ENCODE measurements around the gene TP53I11. TPM values are rescaled to one million over a fixed set of nuclear protein-coding genes. Genes with fewer than 3 reads are reported as not detected.

Gene TP53I11
- polyA plus RNA-seq, 1 donor (not counting 4 experiments of a cell fraction or from before 2014, with no cell fraction given) = 21.4 TPM

GRCh38 chr11:44910591-44910990 is 40.1 kb downstream of the TP53I11 start:
- Histone ChIP-seq H3K4me3 (ENCODE audit: control insufficient read depth in 2 of 3, extremely low read depth in 1 of 3, insufficient read depth in 2 of 3, low read depth in 1 of 3, low read length in 3 of 3) (no peak overlapping the region), H2AFZ (ENCODE audit: control insufficient read depth, low read length) (no peak overlapping the region), H4K20me1 (ENCODE audit: control insufficient read depth, extremely low read depth, insufficient read depth, low read length) (no peaks in the 10 kb centered on the region), H3K79me2 (ENCODE audit: control insufficient read depth, insufficient read depth, low read length) (no peaks in the 10 kb centered on the region), H3K9ac (ENCODE audit: control insufficient read depth, extremely low read depth, insufficient read depth, low read length) (no peak overlapping the region), H3K4me2 (ENCODE audit: control insufficient read depth, extremely low read depth, insufficient read depth, low read depth, low read length) (no peak overlapping the region), H3K36me3 (ENCODE audit: control insufficient read depth in 2 of 2, extremely low read depth in 1 of 2, insufficient read depth in 2 of 2, low read length in 2 of 2) (no peaks in the 10 kb centered on the region), H3K27me3 (ENCODE audit: control insufficient read depth, extremely low read depth, insufficient read depth, low read length) (peaks cover 6% of the 10 kb centered on the region), H3K9me3 (ENCODE audit: control insufficient read depth, low read depth, low read length) (no peaks in the 10 kb centered on the region), H3K27ac (ENCODE audit: control insufficient read depth, insufficient read depth, low read length) (no peak overlapping the region), H3K4me1 (ENCODE audit: control insufficient read depth, extremely low read depth, insufficient read depth, low read length) (no peaks in the 10 kb centered on the region), H3K9me1 (ENCODE audit: control insufficient read depth, extremely low read depth, insufficient read depth, low read length) (no peaks in the 10 kb centered on the region)
- TF ChIP-seq, protein P1, sequence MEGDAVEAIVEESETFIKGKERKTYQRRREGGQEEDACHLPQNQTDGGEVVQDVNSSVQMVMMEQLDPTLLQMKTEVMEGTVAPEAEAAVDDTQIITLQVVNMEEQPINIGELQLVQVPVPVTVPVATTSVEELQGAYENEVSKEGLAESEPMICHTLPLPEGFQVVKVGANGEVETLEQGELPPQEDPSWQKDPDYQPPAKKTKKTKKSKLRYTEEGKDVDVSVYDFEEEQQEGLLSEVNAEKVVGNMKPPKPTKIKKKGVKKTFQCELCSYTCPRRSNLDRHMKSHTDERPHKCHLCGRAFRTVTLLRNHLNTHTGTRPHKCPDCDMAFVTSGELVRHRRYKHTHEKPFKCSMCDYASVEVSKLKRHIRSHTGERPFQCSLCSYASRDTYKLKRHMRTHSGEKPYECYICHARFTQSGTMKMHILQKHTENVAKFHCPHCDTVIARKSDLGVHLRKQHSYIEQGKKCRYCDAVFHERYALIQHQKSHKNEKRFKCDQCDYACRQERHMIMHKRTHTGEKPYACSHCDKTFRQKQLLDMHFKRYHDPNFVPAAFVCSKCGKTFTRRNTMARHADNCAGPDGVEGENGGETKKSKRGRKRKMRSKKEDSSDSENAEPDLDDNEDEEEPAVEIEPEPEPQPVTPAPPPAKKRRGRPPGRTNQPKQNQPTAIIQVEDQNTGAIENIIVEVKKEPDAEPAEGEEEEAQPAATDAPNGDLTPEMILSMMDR (optimal IDR thresholded peaks at IDR 0.05 in 1 of 3, IDR thresholded peaks at IDR 0.05 in 1 of 3, conservative IDR thresholded peaks at IDR 0.05 in 1 of 3; ENCODE audit: extremely low read depth in 1 of 3, insufficient read depth in 2 of 3, low read length in 3 of 3) = no peak
- no peak for TF ChIP-seq EZH2 (IDR thresholded peaks at IDR 0.05; ENCODE audit: low read length)
- DNase-seq (ENCODE audit: low read depth, low spot score) (no peak), FAIRE-seq (no peak)
- dilution Hi-C loops (cut with MboI; ENCODE audit: extremely low pct_ligation_motif_present, low sequenced_read_pairs) = no loop called here

- Histone ChIP-seq H2AFZ (ENCODE audit: control insufficient read depth, low read length) (no peak overlapping the region), H3K36me3 (ENCODE audit: control insufficient read depth in 2 of 2, extremely low read depth in 1 of 2, insufficient read depth in 2 of 2, low read length in 2 of 2) (no peaks in the 10 kb centered on the region), H3K9me3 (ENCODE audit: control insufficient read depth, low read depth, low read length) (no peaks in the 10 kb centered on the region), H3K4me1 (ENCODE audit: control insufficient read depth, extremely low read depth, insufficient read depth, low read length) (no peaks in the 10 kb centered on the region), H3K4me2 (ENCODE audit: control insufficient read depth, extremely low read depth, insufficient read depth, low read depth, low read length) (no peak overlapping the region), H3K9ac (ENCODE audit: control insufficient read depth, extremely low read depth, insufficient read depth, low read length) (no peak overlapping the region), H3K27ac (ENCODE audit: control insufficient read depth, insufficient read depth, low read length) (no peak overlapping the region), H3K79me2 (ENCODE audit: control insufficient read depth, insufficient read depth, low read length) (no peaks in the 10 kb centered on the region), H3K4me3 (ENCODE audit: control insufficient read depth in 2 of 3, extremely low read depth in 1 of 3, insufficient read depth in 2 of 3, low read depth in 1 of 3, low read length in 3 of 3) (no peak overlapping the region), H3K9me1 (ENCODE audit: control insufficient read depth, extremely low read depth, insufficient read depth, low read length) (no peaks in the 10 kb centered on the region), H4K20me1 (ENCODE audit: control insufficient read depth, extremely low read depth, insufficient read depth, low read length) (no peaks in the 10 kb centered on the region), H3K27me3 (ENCODE audit: control insufficient read depth, extremely low read depth, insufficient read depth, low read length) (peaks cover 6% of the 10 kb centered on the region)
- dilution Hi-C loops (cut with MboI; ENCODE audit: extremely low pct_ligation_motif_present, low sequenced_read_pairs) = no loop called here
- FAIRE-seq (no peak), DNase-seq (ENCODE audit: low read depth, low spot score) (no peak)
- no peak for TF ChIP-seq EZH2 (IDR thresholded peaks at IDR 0.05; ENCODE audit: low read length)
- TF ChIP-seq, protein P1 (optimal IDR thresholded peaks at IDR 0.05 in 1 of 3, IDR thresholded peaks at IDR 0.05 in 1 of 3, conservative IDR thresholded peaks at IDR 0.05 in 1 of 3; ENCODE audit: extremely low read depth in 1 of 3, insufficient read depth in 2 of 3, low read length in 3 of 3) = no peak
Measured at GRCh38 chr11:44909557-44909956, 41.1 kb downstream of the TP53I11 start.

All from keratinocyte (primary cell).